ENCODE measurements around the gene PTPRN2.

DNA sequence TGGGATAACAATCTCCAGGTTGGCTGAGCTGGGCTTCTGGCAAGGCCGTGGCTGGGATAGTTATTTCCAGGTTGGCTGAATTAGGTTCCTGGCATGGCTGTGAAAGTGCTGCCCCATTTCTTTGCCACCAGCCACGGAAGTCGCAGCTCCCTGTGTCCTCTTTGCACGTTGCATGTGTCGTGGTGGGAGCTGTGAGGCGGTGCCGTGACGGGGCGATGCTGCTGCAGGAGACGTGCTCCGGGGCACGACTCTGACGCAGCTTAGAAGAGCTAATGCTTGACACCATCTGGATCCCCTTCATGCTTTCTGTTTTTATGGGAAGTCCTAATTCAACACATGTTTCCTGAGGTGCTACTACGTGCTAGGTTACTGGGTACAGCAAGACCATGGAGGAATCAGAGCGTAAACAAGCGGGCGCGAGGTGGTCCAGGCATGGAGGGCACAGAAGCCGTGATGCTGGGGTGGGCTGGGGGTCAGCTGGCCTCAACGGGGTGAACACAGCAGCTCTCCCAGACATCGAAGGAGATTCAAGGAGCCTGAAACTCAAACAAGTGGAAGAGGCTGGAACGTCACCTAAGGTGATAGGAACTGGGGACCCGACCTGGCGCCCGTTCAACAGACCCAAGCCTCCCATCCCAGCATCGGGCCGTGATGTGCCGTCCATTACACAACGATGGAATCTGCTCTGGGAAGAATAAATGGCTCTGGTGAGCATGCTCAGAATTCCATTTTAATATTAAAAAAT, 843.7 kb downstream of the PTPRN2 start:
- no peak for TF ChIP-seq POLR2A (IDR thresholded peaks at IDR 0.05)
- TF ChIP-seq, protein P1, sequence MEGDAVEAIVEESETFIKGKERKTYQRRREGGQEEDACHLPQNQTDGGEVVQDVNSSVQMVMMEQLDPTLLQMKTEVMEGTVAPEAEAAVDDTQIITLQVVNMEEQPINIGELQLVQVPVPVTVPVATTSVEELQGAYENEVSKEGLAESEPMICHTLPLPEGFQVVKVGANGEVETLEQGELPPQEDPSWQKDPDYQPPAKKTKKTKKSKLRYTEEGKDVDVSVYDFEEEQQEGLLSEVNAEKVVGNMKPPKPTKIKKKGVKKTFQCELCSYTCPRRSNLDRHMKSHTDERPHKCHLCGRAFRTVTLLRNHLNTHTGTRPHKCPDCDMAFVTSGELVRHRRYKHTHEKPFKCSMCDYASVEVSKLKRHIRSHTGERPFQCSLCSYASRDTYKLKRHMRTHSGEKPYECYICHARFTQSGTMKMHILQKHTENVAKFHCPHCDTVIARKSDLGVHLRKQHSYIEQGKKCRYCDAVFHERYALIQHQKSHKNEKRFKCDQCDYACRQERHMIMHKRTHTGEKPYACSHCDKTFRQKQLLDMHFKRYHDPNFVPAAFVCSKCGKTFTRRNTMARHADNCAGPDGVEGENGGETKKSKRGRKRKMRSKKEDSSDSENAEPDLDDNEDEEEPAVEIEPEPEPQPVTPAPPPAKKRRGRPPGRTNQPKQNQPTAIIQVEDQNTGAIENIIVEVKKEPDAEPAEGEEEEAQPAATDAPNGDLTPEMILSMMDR (IDR thresholded peaks at IDR 0.05): no peak
- no peak for TF ChIP-seq EP300 (IDR thresholded peaks at IDR 0.05)
